SK-N-SH (cell line): Measurements from ENCODE around the gene TIMM8B. TPM values are rescaled to one million over a fixed set of nuclear protein-coding genes. Genes with fewer than 3 reads are reported as not detected.

Experiments
- CTCF ChIA-PET: fragments of 300-600, 350-600 bp; formaldehyde crosslinking; extraction: SDS; loops from one replicate; lab custom pipeline; 2021; lab: Yijun Ruan, JAX
- POLR2A ChIA-PET: fragments of 350-600 bp; sonication (Branson Sonifier 250); formaldehyde crosslinking; extraction: SDS; loops from one replicate; lab custom pipeline; 2020; ENCODE audit warnings: antibody characterized with exemption, inconsistent platforms; lab: Yijun Ruan, JAX
- DNase-seq: peaks from one replicate; pipeline ENCODE4 v3.0.0; 2012
- H2AFZ ChIP-seq: fragments of 200-600 bp; sonication (generic); 2 replicates; pipeline ENCODE4 v1.8.1; 2016; ENCODE audit warnings: antibody characterized with exemption, mild to moderate bottlenecking, low read depth
- H3F3A ChIP-seq: fragments of 200-600 bp; sonication (generic); replicated peaks from 2 replicates; pipeline ENCODE3; 2016; ENCODE audit warnings: antibody characterized with exemption, mild to moderate bottlenecking; ENCODE audit not compliant: insufficient read depth
- H3K27ac ChIP-seq, 2 experiments: fragments of 200-500 bp in 1 of 2; fragments of 200-600 bp in 1 of 2; sonication (Bioruptor generic) in 1 of 2; sonication (generic), shearing (Covaris generic) in 1 of 2; 2 replicates each; pipeline versions ENCODE4 v1.5.1 to v1.6.1; 2014 to 2016; ENCODE audit warnings: low read depth in 2 of 2, inconsistent platforms in 1 of 2, low read length in 1 of 2, mild to moderate bottlenecking in 1 of 2, mixed read lengths in 1 of 2
- H3K27me3 ChIP-seq: fragments of 200-600 bp; sonication (generic), shearing (Covaris generic); 2 replicates; pipeline ENCODE4 v1.6.1; 2016; ENCODE audit warnings: mixed run types; ENCODE audit not compliant: insufficient read depth
- H3K36me3 ChIP-seq, 2 experiments: fragments of 200-500 bp in 1 of 2; fragments of 200-600 bp in 1 of 2; sonication (Bioruptor generic) in 1 of 2; sonication (generic) in 1 of 2; replicated peaks in 1 of 2; 2 replicates each; pipeline versions ENCODE3 to v1.5.1; 2014 to 2016; ENCODE audit warnings: low read length in 1 of 2, mild to moderate bottlenecking in 1 of 2; ENCODE audit not compliant: insufficient read depth in 2 of 2, control insufficient read depth in 1 of 2
- H3K4me1 ChIP-seq, 2 experiments: fragments of 200-500 bp in 1 of 2; fragments of 200-600 bp in 1 of 2; sonication (Bioruptor generic) in 1 of 2; sonication (generic), shearing (Covaris generic) in 1 of 2; 2 replicates each; pipeline versions ENCODE4 v1.5.1 to v1.6.1; 2014 to 2016; ENCODE audit warnings: low read depth in 1 of 2, low read length in 1 of 2, mixed run types in 1 of 2; ENCODE audit not compliant: insufficient read depth in 2 of 2, control insufficient read depth in 1 of 2
- H3K4me2 ChIP-seq: fragments of 200-600 bp; sonication (generic), shearing (Covaris generic); 2 replicates; pipeline ENCODE4 v1.6.1; 2017; ENCODE audit warnings: mixed run types
- H3K4me3 ChIP-seq, 2 experiments: fragments of 200-500 bp in 1 of 2; fragments of 200-600 bp in 1 of 2; sonication (Bioruptor generic) in 1 of 2; sonication (generic), shearing (Covaris generic) in 1 of 2; 2 replicates each; pipeline versions ENCODE4 v1.5.1 to v1.8.1; 2014 to 2016; ENCODE audit warnings: low read depth in 2 of 2, inconsistent platforms in 1 of 2, low read length in 1 of 2, mild to moderate bottlenecking in 1 of 2, mixed read lengths in 1 of 2, moderate library complexity in 1 of 2
- H3K79me2 ChIP-seq: fragments of 200-600 bp; sonication (generic); 2 replicates; pipeline ENCODE4 v1.8.1; 2017; ENCODE audit warnings: mild to moderate bottlenecking; ENCODE audit not compliant: insufficient read depth
- H3K9ac ChIP-seq: fragments of 200-600 bp; sonication (generic); 2 replicates; pipeline ENCODE4 v1.6.1; 2017; ENCODE audit warnings: mixed run types
- H3K9me2 ChIP-seq: fragments of 200-600 bp; sonication (generic); 2 replicates; pipeline ENCODE4 v1.6.1; 2017; ENCODE audit warnings: mixed run types
- H3K9me3 ChIP-seq: fragments of 200-600 bp; sonication (generic); 2 replicates; pipeline ENCODE4 v1.6.1; 2017; ENCODE audit warnings: mixed run types, mild to moderate bottlenecking, moderate library complexity
- H4K20me1 ChIP-seq: fragments of 200-600 bp; sonication (generic); 2 replicates; pipeline ENCODE4 v1.6.1; 2017; ENCODE audit warnings: mild to moderate bottlenecking, mixed run types; ENCODE audit not compliant: insufficient read depth
- CHD2 ChIP-seq: fragments of 150-350 bp; IDR thresholded peaks from 2 replicates; pipeline ENCODE4 v1.6.1; 2018; ENCODE audit warnings: low read length; ENCODE audit not compliant: partially characterized antibody
- CTCF ChIP-seq: fragments of 200-600 bp; sonication (generic); IDR thresholded peaks from 2 replicates; pipeline ENCODE4 v1.6.1; 2017; ENCODE audit warnings: antibody characterized with exemption, mild to moderate bottlenecking, moderate library complexity
- FOSL2 ChIP-seq: IDR thresholded peaks from 2 replicates; pipeline ENCODE4 v1.4.0; 2012; ENCODE audit warnings: low read depth, mild to moderate bottlenecking, moderate library complexity, borderline replicate concordance
- FOXM1 ChIP-seq: IDR thresholded peaks from 2 replicates; pipeline ENCODE4 v1.4.0; 2012; ENCODE audit warnings: low read depth, mild to moderate bottlenecking
- GATA2 ChIP-seq: sonication (generic); formaldehyde crosslinking; IDR thresholded peaks from 2 replicates; pipeline ENCODE4 v1.5.0; 2020; ENCODE audit warnings: mild to moderate bottlenecking, missing genetic modification reagents
- IRF3 ChIP-seq: fragments of 150-350 bp; IDR thresholded peaks from 2 replicates; pipeline ENCODE4 v1.6.1; 2016; ENCODE audit warnings: mild to moderate bottlenecking, low read depth, low read length
- MAX ChIP-seq: IDR thresholded peaks from 2 replicates; pipeline ENCODE4 v1.4.0; 2012; ENCODE audit warnings: low read depth
- PBX3 ChIP-seq: IDR thresholded peaks from 2 replicates; pipeline ENCODE4; 2012
- POLR2AphosphoS5 ChIP-seq: IDR thresholded peaks from 2 replicates; pipeline ENCODE4 v1.6.1; 2012; ENCODE audit warnings: low read depth, low read length
- RCOR1 ChIP-seq: fragments of 150-350 bp; IDR thresholded peaks from 2 replicates; pipeline ENCODE4 v1.6.1; 2017; ENCODE audit warnings: antibody characterized with exemption, low read length
- RXRA ChIP-seq: IDR thresholded peaks from 2 replicates; pipeline ENCODE4 v1.4.0; 2012; ENCODE audit warnings: low read depth, mild to moderate bottlenecking, borderline replicate concordance
- SMC3 ChIP-seq: IDR thresholded peaks from 2 replicates; pipeline ENCODE4 v1.6.1; 2012; ENCODE audit warnings: low read depth, low read length, improper control_type of control experiment
- TAF1 ChIP-seq: IDR thresholded peaks from 2 replicates; pipeline ENCODE4 v1.6.1; 2012; ENCODE audit warnings: low read depth, mild to moderate bottlenecking, low read length, moderate library complexity, borderline replicate concordance
- TCF12 ChIP-seq: IDR thresholded peaks from 2 replicates; pipeline ENCODE4 v1.4.0; 2012
- YY1 ChIP-seq: IDR thresholded peaks from 2 replicates; pipeline ENCODE4 v1.4.0; 2012; ENCODE audit warnings: low read depth, mild to moderate bottlenecking
- ZBTB33 ChIP-seq: IDR thresholded peaks from 2 replicates; pipeline ENCODE4 v1.4.0; 2012; ENCODE audit warnings: low read depth, borderline replicate concordance
- WGBS: methylation state at CpG from one replicate; pipeline ENCODE4 v1.1.6; 2017; ENCODE audit warnings: low lambda C conversion rate; 5-methylcytosine and 5-hydroxymethylcytosine counted together
- polyA plus RNA-seq, 3 experiments: library from polyadenylated mRNA; depleted of rRNA; stranded (reverse); fragments of >200 nt; gene quantifications; 2 replicates each; pipeline ENCODE4 v1.2.3, GENCODE V29; 2012
- TF ChIP-seq, protein P1 (sequence below): fragments of 150-350 bp; IDR thresholded peaks from 2 replicates; pipeline ENCODE4 v1.6.1; 2017; ENCODE audit warnings: antibody characterized with exemption, low read length, low read depth, borderline replicate concordance

The TIMM8B gene
- polyA plus RNA-seq, 1 of the 3 experiments (the other 2 are of a cell fraction) = 188 TPM

DNA sequence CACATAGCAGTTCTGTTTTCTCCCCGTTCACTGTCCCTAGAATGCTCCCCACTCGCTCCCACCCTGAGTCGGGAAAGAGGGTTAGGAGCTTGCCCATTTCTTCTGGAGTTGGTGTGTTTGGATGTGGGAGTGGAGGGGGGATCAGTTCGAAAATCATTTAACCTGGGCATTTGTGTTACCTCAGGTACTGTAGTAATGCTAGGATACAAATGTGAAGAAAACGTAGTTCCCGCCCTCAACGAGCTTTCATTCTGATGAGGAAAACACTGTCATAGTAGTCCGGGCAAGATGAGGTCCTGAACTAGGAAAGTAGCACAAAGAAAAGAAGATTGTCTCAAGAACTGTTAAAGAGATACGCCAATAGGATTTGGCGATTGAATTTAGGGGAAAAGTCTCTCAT lies 656 bp upstream of the TIMM8B start:
- Histone ChIP-seq H3K4me1 (peaks cover 0 to 19% of the 10 kb centered on the region in 2 experiments; a peak in 3 of 4 replicates), H3K27me3 (no peaks in the 10 kb centered on the region), H3K4me2 (peak overlapping the region; percentile 86), H3K9me3 (no peaks in the 10 kb centered on the region), H3K36me3 (peaks cover 63 to 66% of the 10 kb centered on the region in 2 experiments), H3K9ac (peak overlapping the region; percentile 81)
- ChIA-PET CTCF (interaction anchor here (0.6 to 4.2 kb wide), 6 partner anchors 11 to 192 kb away, joined by 3 to 16 read pairs (median 4); no protein-coding TSS in a partner anchor), POLR2A (interaction anchor here (0.6 to 1.5 kb wide), 2 partner anchors 65 to 216 kb away, joined by 3 read pairs; partner anchors contain the start of gene ALG9)
- TF ChIP-seq YY1 (no peak), RXRA (no peak), FOSL2 (no peak), GATA2 (no peak), CTCF (no peak), FOXM1 (no peak), RCOR1 (no peak), IRF3 (no peak), MAX (no peak), CHD2 (no peak), TCF12 (no peak)
- TF ChIP-seq, all 33 proteins: peak for 0
- peak overlapping the region; percentile 48 to 67; a peak in 3 of 4 replicates for H3K27ac ChIP-seq
- no peaks in the 10 kb centered on the region for H4K20me1 ChIP-seq
- H3K79me2 ChIP-seq = peaks cover 70% of the 10 kb centered on the region
- 20% methylated on average over 10 of the region's 10 CpGs for WGBS
- H3K4me3 ChIP-seq = peak overlapping the region; percentile 72 to 85
- no peaks in the 10 kb centered on the region for H3K9me2 ChIP-seq
- no peak for DNase-seq
- peaks cover 32% of the 10 kb centered on the region for H3F3A ChIP-seq
- H2AFZ ChIP-seq = peak overlapping the region; percentile 27; the same call in 1 of the 2 replicates

- Histone ChIP-seq H3K27ac (peak overlapping the region; percentile 17 to 86; a peak in 3 of 4 replicates), H2AFZ (no peak overlapping the region; the same call in 1 of the 2 replicates), H3K9me2 (no peaks in the 10 kb centered on the region), H3K27me3 (no peaks in the 10 kb centered on the region), H3K4me1 (peaks cover 0 to 19% of the 10 kb centered on the region in 2 experiments; a peak in 3 of 4 replicates), H3F3A (peaks cover 43% of the 10 kb centered on the region), H4K20me1 (no peaks in the 10 kb centered on the region), H3K9ac (peak overlapping the region; percentile 81), H3K36me3 (peaks cover 58 to 59% of the 10 kb centered on the region in 2 experiments), H3K9me3 (no peaks in the 10 kb centered on the region), H3K4me2 (peak overlapping the region; percentile 78), H3K79me2 (peaks cover 62% of the 10 kb centered on the region), H3K4me3 (peak overlapping the region; percentile 72 to 85)
- CTCF ChIA-PET = interaction anchor here (1.7 to 4.2 kb wide), 2 partner anchors 27 to 193 kb away, joined by 4 to 16 read pairs; no protein-coding TSS in a partner anchor
- POLR2A ChIA-PET = interaction anchor here (0.7 kb wide), 1 partner anchor 21 kb away, joined by 3 read pairs; no protein-coding TSS in a partner anchor
- DNase-seq = peak; percentile 55
- WGBS = under 1% methylated on average over 19 of the region's 19 CpGs
- TF ChIP-seq POLR2AphosphoS5 = no peak
- no peak for TF ChIP-seq TAF1
- TF ChIP-seq SMC3 = no peak
- no peak for TF ChIP-seq IRF3
- TF ChIP-seq PBX3 = no peak
- TF ChIP-seq, protein P1, sequence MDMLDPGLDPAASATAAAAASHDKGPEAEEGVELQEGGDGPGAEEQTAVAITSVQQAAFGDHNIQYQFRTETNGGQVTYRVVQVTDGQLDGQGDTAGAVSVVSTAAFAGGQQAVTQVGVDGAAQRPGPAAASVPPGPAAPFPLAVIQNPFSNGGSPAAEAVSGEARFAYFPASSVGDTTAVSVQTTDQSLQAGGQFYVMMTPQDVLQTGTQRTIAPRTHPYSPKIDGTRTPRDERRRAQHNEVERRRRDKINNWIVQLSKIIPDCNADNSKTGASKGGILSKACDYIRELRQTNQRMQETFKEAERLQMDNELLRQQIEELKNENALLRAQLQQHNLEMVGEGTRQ = no peak
- no peak for TF ChIP-seq ZBTB33
These were observed 634 bp downstream of the TIMM8B start for GRCh38 chr11:112085822-112086421.
